ENCODE measurements around the gene CYP1B1.
A peak's percentile ranks its signal among the peaks of the same experiment; 100 is the strongest.

GRCh38 chr2:38115216-38116032 is 39.5 kb upstream of the CYP1B1 start:
- TF ChIP-seq, protein P1, sequence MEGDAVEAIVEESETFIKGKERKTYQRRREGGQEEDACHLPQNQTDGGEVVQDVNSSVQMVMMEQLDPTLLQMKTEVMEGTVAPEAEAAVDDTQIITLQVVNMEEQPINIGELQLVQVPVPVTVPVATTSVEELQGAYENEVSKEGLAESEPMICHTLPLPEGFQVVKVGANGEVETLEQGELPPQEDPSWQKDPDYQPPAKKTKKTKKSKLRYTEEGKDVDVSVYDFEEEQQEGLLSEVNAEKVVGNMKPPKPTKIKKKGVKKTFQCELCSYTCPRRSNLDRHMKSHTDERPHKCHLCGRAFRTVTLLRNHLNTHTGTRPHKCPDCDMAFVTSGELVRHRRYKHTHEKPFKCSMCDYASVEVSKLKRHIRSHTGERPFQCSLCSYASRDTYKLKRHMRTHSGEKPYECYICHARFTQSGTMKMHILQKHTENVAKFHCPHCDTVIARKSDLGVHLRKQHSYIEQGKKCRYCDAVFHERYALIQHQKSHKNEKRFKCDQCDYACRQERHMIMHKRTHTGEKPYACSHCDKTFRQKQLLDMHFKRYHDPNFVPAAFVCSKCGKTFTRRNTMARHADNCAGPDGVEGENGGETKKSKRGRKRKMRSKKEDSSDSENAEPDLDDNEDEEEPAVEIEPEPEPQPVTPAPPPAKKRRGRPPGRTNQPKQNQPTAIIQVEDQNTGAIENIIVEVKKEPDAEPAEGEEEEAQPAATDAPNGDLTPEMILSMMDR (IDR thresholded peaks at IDR 0.05; ENCODE audit: low read length) = peak; percentile 84
- TF ChIP-seq EZH2 (IDR thresholded peaks at IDR 0.05; ENCODE audit: borderline replicate concordance, low read length) = no peak

All from OCI-LY1 (cell line).